H1 (cell line): ENCODE data around the gene ZCWPW2. TPM values are rescaled to one million over a fixed set of nuclear protein-coding genes. Genes with fewer than 3 reads are reported as not detected.

Experiments
- ASH2L ChIP-seq: fragments of 200-600, 300-600 bp; sonication (generic); IDR thresholded peaks from one replicate; pipeline ENCODE4 v1.7.1; 2017; ENCODE audit warnings: low read length
- BACH1 ChIP-seq: IDR thresholded peaks from 2 replicates; pipeline ENCODE4 v1.6.1; 2012; ENCODE audit warnings: low read length, improper control_type of control experiment
- BCL11A ChIP-seq, 2 experiments: IDR thresholded peaks; one replicate each; pipeline ENCODE4 v1.6.1; 2011; ENCODE audit warnings: low read depth in 2 of 2, low read length in 2 of 2, mild to moderate bottlenecking in 2 of 2
- CREB1 ChIP-seq: IDR thresholded peaks from 2 replicates; pipeline ENCODE4 v1.6.1; 2012; ENCODE audit warnings: inconsistent platforms
- EGR1 ChIP-seq: IDR thresholded peaks from 2 replicates; pipeline ENCODE4 v1.6.1; 2011; ENCODE audit warnings: low read depth, low read length, borderline replicate concordance
- HDAC2 ChIP-seq, 2 experiments: fragments of 300-600 bp in 1 of 2; sonication (generic) in 1 of 2; IDR thresholded peaks; 2 replicates each; pipeline ENCODE4 v1.6.1; 2011 to 2012; ENCODE audit warnings: low read depth in 2 of 2, low read length in 2 of 2, mild to moderate bottlenecking in 2 of 2, moderate library complexity in 2 of 2, borderline replicate concordance in 1 of 2, inconsistent platforms in 1 of 2
- KDM4A ChIP-seq: IDR thresholded peaks from one replicate; pipeline ENCODE4 v1.7.1; 2012; ENCODE audit warnings: low read depth, mild to moderate bottlenecking, moderate library complexity, low read length, inconsistent platforms; ENCODE audit not compliant: severe bottlenecking
- KDM5A ChIP-seq: fragments of 200-600 bp; IDR thresholded peaks from 2 replicates; pipeline ENCODE4 v1.7.1; 2012; ENCODE audit warnings: mild to moderate bottlenecking, low read length, inconsistent platforms, mixed read lengths
- POLR2A ChIP-seq, 2 experiments: IDR thresholded peaks; 1 replicate in 1 of 2; 2 replicates in 1 of 2; pipeline ENCODE4 v1.6.1; 2011; ENCODE audit warnings: low read depth in 2 of 2, low read length in 2 of 2, mild to moderate bottlenecking in 2 of 2; ENCODE audit errors: control extremely low read depth in 1 of 2
- RAD21 ChIP-seq, 2 experiments: IDR thresholded peaks in 1 of 2; conservative IDR thresholded peaks in 1 of 2; 2 replicates each; pipeline ENCODE4 v1.6.1; 2011; ENCODE audit warnings: low read depth in 2 of 2, low read length in 2 of 2, improper control_type of control experiment in 1 of 2, inconsistent platforms in 1 of 2, mild to moderate bottlenecking in 1 of 2, moderate library complexity in 1 of 2
- RBBP5 ChIP-seq: IDR thresholded peaks from 2 replicates; pipeline ENCODE4 v1.7.1; 2012; ENCODE audit warnings: low read depth, mild to moderate bottlenecking, inconsistent platforms, low read length, moderate library complexity, borderline replicate concordance
- SAP30 ChIP-seq: fragments of 300-600 bp; sonication (generic); IDR thresholded peaks from 2 replicates; pipeline ENCODE4 v1.7.1; 2012; ENCODE audit warnings: low read length, moderate library complexity, mild to moderate bottlenecking, inconsistent platforms; ENCODE audit not compliant: insufficient read depth, insufficient replicate concordance
- SP1 ChIP-seq: IDR thresholded peaks from 2 replicates; pipeline ENCODE4 v1.6.1; 2011; ENCODE audit warnings: low read depth, low read length
- SRF ChIP-seq: IDR thresholded peaks from 2 replicates; pipeline ENCODE4 v1.6.1; 2011; ENCODE audit warnings: mild to moderate bottlenecking, low read depth, low read length, moderate library complexity
- TAF1 ChIP-seq: IDR thresholded peaks from 2 replicates; pipeline ENCODE4 v1.6.1; 2011; ENCODE audit warnings: mild to moderate bottlenecking, low read depth, low read length
- TAF7 ChIP-seq: optimal IDR thresholded peaks from 2 replicates; pipeline ENCODE3; 2011; ENCODE audit warnings: low read depth, mild to moderate bottlenecking, inconsistent platforms, low read length, moderate library complexity, borderline replicate concordance
- TCF12 ChIP-seq: IDR thresholded peaks from 2 replicates; pipeline ENCODE4 v1.6.1; 2011; ENCODE audit warnings: low read depth, mild to moderate bottlenecking, low read length
- polyA plus RNA-seq, 7 experiments: library from polyadenylated mRNA; depleted of rRNA in 3 of 7; stranded (reverse) in 5 of 7; unstranded in 2 of 7; fragments of >200 nt in 5 of 7; fragments of 200-250 nt in 2 of 7; gene quantifications; 1 replicate in 5 of 7; 2 replicates in 1 of 7; 4 replicates in 1 of 7; pipeline versions ENCODE4 v1.2.1 to v1.2.3, GENCODE V29; 2011 to 2013; ENCODE audit warnings: missing spikeins in 2 of 7, mixed read lengths in 2 of 7
- total RNA-seq: library from RNA; stranded (reverse); fragmentation: NEBNext Ultra II Directional; extraction: Animal tissue kit (Norgen Biotek cat#: 25700); gene quantifications from 2 replicates; pipeline ENCODE4 v1.2.1, GENCODE V29; 2021
- TF ChIP-seq, protein P1 (sequence below): IDR thresholded peaks from 2 replicates; pipeline ENCODE4 v1.6.1; 2011; ENCODE audit warnings: low read depth, mild to moderate bottlenecking, low read length; ENCODE audit not compliant: insufficient read depth
- TF ChIP-seq, protein P2 (sequence below), 3 experiments: IDR thresholded peaks; 1 replicate in 2 of 3; 2 replicates in 1 of 3; pipeline versions ENCODE4 v1.5.1 to v1.6.1; 2011; ENCODE audit warnings: low read length in 3 of 3, mild to moderate bottlenecking in 3 of 3, inconsistent platforms in 2 of 3, low read depth in 1 of 3, moderate library complexity in 1 of 3; ENCODE audit not compliant: insufficient read depth in 1 of 3; ENCODE audit errors: control extremely low read depth in 1 of 3

The ZCWPW2 gene
- total and polyA plus RNA-seq, 2 of the 8 experiments (the other 6 are each of a cell fraction or from before 2014, with no cell fraction given) = 0.11 to 0.39 TPM

DNA sequence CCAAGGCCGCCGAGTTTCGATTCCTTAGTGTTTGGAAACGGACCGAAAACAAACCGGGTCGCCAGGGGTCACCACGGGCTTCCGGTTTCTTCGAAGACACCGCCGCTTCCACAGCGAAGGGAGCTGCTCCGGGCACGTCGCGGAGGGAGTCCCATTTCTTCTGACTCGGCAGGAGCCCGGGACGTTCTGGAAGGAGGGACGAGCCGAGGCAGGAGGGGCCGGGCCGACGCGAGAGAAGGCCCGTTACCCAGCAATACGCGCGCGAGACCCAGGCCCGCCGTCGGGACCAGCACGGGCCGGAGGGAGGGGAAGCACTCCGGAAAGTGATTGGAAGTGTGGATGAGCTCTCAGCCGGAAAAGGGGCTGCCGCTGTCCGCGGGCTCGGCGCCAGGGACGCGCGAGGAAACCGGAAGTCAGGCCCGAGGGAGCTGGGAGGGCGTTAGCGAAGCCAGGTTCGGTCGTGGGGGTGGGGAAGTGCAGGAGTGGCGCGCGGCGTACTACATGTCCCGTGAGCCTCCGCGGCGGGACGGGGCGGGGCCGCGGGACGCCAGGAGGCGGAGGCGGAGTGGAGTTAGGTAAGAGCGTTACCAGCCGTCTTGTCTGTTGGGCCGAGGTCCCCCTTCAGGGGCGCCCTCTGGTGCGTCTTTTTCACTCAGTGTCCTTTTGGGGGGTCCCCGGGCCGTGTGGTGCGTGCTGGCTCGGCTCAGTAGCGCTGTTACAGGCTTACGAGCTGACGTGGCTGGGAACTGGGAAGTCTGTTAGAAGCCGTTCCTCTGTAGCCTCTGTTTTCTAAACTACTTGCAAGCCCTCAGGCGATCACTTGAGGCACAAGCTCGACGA is at the start of gene ZCWPW2, which contains the start of gene AZI2 (continued):
- peak; percentile 96 for TF ChIP-seq RBBP5
- TF ChIP-seq CREB1 = peak; percentile 21; the same call in 1 of the 2 replicates
- peak; percentile 9 to 77; a peak in 2 of 4 replicates for TF ChIP-seq HDAC2 (IDR thresholded peaks at IDR 0.05; ENCODE audit: borderline replicate concordance in 1 of 2, low read depth in 2 of 2, low read length in 2 of 2)
- no peak for TF ChIP-seq KDM5A
- TF ChIP-seq TAF1 = peak; percentile 78
- peak; percentile 83 for TF ChIP-seq TAF7
- peak; percentile 80 for TF ChIP-seq BACH1
- TF ChIP-seq SAP30 = peak; percentile 9
- TF ChIP-seq, protein P1, sequence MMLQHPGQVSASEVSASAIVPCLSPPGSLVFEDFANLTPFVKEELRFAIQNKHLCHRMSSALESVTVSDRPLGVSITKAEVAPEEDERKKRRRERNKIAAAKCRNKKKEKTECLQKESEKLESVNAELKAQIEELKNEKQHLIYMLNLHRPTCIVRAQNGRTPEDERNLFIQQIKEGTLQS = no peak
- 0 out of 2 replicates have a peak, but pooled peaks have one; percentile 42 for TF ChIP-seq SP1
- no peak for TF ChIP-seq TCF12
- TF ChIP-seq, protein P2, sequence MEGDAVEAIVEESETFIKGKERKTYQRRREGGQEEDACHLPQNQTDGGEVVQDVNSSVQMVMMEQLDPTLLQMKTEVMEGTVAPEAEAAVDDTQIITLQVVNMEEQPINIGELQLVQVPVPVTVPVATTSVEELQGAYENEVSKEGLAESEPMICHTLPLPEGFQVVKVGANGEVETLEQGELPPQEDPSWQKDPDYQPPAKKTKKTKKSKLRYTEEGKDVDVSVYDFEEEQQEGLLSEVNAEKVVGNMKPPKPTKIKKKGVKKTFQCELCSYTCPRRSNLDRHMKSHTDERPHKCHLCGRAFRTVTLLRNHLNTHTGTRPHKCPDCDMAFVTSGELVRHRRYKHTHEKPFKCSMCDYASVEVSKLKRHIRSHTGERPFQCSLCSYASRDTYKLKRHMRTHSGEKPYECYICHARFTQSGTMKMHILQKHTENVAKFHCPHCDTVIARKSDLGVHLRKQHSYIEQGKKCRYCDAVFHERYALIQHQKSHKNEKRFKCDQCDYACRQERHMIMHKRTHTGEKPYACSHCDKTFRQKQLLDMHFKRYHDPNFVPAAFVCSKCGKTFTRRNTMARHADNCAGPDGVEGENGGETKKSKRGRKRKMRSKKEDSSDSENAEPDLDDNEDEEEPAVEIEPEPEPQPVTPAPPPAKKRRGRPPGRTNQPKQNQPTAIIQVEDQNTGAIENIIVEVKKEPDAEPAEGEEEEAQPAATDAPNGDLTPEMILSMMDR (IDR thresholded peaks at IDR 0.05; ENCODE audit: control extremely low read depth in 1 of 3, insufficient read depth in 1 of 3, low read depth in 1 of 3, low read length in 3 of 3) = peak; percentile 8 to 30 (median 25)
- no peak for TF ChIP-seq SRF
- TF ChIP-seq POLR2A (IDR thresholded peaks at IDR 0.05; ENCODE audit: control extremely low read depth in 1 of 2, low read depth in 2 of 2, low read length in 2 of 2) = peak; percentile 61 to 89
- peak; percentile 99 for TF ChIP-seq ASH2L
- TF ChIP-seq BCL11A (IDR thresholded peaks at IDR 0.05; ENCODE audit: low read depth in 2 of 2, low read length in 2 of 2) = no peak
- peak; percentile 77 for TF ChIP-seq KDM4A
- peak; percentile 43; the same call in 1 of the 2 replicates for TF ChIP-seq EGR1
- TF ChIP-seq RAD21 (IDR thresholded peaks at IDR 0.05 in 1 of 2, conservative IDR thresholded peaks at IDR 0.05 in 1 of 2; ENCODE audit: low read depth in 2 of 2, low read length in 2 of 2) = peak; percentile 21 to 23; a peak in 3 of 4 replicates
- TF ChIP-seq, all 59 proteins: peak for 21
